Tibial nerve (tissue), 4 donors: Measurements from ENCODE around the gene PLXDC2.

Source experiments
- CTCF ChIP-seq, 5 experiments: fragments of 200-600 bp in 3 of 5; fragments of 450-650 bp in 2 of 5; sonication (generic) in 3 of 5; IDR thresholded peaks; one replicate each; pipeline ENCODE4 v1.5.1; 2016 to 2019; ENCODE audit warnings: antibody characterized with exemption in 5 of 5, mild to moderate bottlenecking in 3 of 5, moderate library complexity in 2 of 5
- EP300 ChIP-seq, 2 donors: sonication (generic); formaldehyde crosslinking; IDR thresholded peaks; one replicate each; pipeline ENCODE4 v1.6.1; 2017; ENCODE audit warnings: antibody characterized with exemption in 2 of 2, mild to moderate bottlenecking in 1 of 2

DNA sequence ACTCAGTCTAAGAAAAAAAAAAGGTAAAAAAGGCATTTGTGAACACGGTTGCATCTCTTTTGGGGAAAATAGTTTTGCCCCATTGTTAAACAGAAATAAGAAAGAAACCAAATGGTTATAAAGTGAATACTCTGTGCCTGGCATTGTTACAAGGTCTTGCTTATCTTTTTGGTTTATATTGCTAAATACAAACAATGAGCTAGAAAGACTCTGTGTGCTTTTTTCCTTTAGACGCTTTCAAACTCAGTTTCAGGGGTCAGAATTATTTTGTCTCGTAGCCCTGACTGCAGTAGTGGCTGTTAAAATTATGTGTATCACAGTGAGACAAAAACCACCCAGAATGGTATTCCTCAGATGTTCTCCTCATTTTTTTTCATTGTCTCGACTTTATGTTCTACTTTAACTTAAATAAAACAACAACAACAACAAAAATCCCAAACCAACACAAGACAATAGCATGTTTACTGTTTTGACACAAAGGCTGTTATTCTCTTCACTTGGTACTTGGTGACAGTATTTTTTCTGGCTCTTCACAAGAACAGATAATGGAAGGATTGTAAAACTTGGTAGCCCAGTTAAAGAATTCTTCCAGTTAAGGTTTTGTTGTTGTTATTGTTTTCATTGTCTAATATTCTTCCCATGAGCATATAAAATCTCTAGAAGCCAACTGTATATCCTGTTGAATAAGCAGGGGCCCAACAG lies 190.1 kb downstream of the PLXDC2 start:
- TF ChIP-seq CTCF (IDR thresholded peaks at IDR 0.05) (no peak), EP300 (IDR thresholded peaks at IDR 0.05) (no peak)
